Endothelial cell of umbilical vein (primary cell): ENCODE results near the gene SDCCAG8. TPM values are rescaled to one million over a fixed set of nuclear protein-coding genes. Genes with fewer than 3 reads are reported as not detected.
A peak's percentile ranks its signal among the peaks of the same experiment; 100 is the strongest.

ENCODE experiments used
- BruUV-seq: library from RNA; stranded (reverse); fragments of 400-500 nt; replicated peaks from 2 replicates; lab custom pipeline; 2021; lab: Mats Ljungman, UMichigan
- CTCF ChIA-PET: fragments of 300-600, 350-600 bp; sonication (Branson Sonifier 250); formaldehyde crosslinking; loops from one replicate; lab custom pipeline; 2021; ENCODE audit warnings: antibody characterized with exemption, inconsistent platforms; lab: Charles Lee
- POLR2A ChIA-PET: fragments of 300-600, 350-600 bp; sonication (Branson Sonifier 250); formaldehyde crosslinking; loops from one replicate; lab custom pipeline; 2021; ENCODE audit warnings: antibody characterized with exemption, inconsistent platforms; lab: Charles Lee
- DNase-seq: peaks from one replicate; pipeline ENCODE4 v3.0.0-alpha.2; 2011; ENCODE audit warnings: low read depth, low spot score
- FAIRE-seq: peaks from 2 replicates; lab custom pipeline; 2011; peaks lifted over from hg19 to GRCh38; lab: Jason Lieb, UNC
- H2AFZ ChIP-seq: 2 replicates; pipeline ENCODE4 v1.6.0; 2012; ENCODE audit warnings: low read depth, low read length, control low read depth, inconsistent platforms
- H3K27ac ChIP-seq: 2 replicates; pipeline ENCODE4 v1.5.1; 2011; ENCODE audit warnings: low read depth, mild to moderate bottlenecking, control low read depth, low read length, moderate library complexity; ENCODE audit not compliant: insufficient read depth
- H3K27me3 ChIP-seq, 2 experiments: 2 replicates each; pipeline versions ENCODE4 v1.6.0 to v1.6.1; 2011; ENCODE audit warnings: low read length in 2 of 2, mixed read lengths in 1 of 2; ENCODE audit not compliant: control insufficient read depth in 2 of 2, insufficient read depth in 2 of 2
- H3K36me3 ChIP-seq, 2 experiments: 2 replicates in 1 of 2; 3 replicates in 1 of 2; pipeline ENCODE4 v1.5.1; 2011; ENCODE audit warnings: low read length in 2 of 2, mild to moderate bottlenecking in 1 of 2, moderate library complexity in 1 of 2; ENCODE audit not compliant: control insufficient read depth in 2 of 2, insufficient read depth in 2 of 2; ENCODE audit errors: extremely low read depth in 1 of 2
- H3K4me1 ChIP-seq: 3 replicates; pipeline ENCODE4 v1.5.1; 2011; ENCODE audit warnings: mild to moderate bottlenecking, low read length; ENCODE audit not compliant: control insufficient read depth, insufficient read depth; ENCODE audit errors: extremely low read depth
- H3K4me2 ChIP-seq: 2 replicates; pipeline ENCODE4 v1.6.1; 2011; ENCODE audit warnings: low read length, control low read depth, mixed read lengths; ENCODE audit not compliant: insufficient read depth
- H3K4me3 ChIP-seq, 3 experiments: fragments of 200-600 bp in 1 of 3; sonication (generic), shearing (Covaris generic) in 1 of 3; replicated peaks in 1 of 3; 2 replicates each; pipeline ENCODE4 v1.5.1; 2011 to 2016; ENCODE audit warnings: control low read depth in 3 of 3, low read length in 3 of 3, mild to moderate bottlenecking in 2 of 3, inconsistent platforms in 1 of 3, low read depth in 1 of 3, moderate library complexity in 1 of 3; ENCODE audit not compliant: insufficient read depth in 1 of 3
- H3K79me2 ChIP-seq: 2 replicates; pipeline ENCODE4 v1.6.0; 2012; ENCODE audit warnings: low read length, inconsistent platforms; ENCODE audit not compliant: control insufficient read depth, insufficient read depth
- H3K9ac ChIP-seq: replicated peaks from 2 replicates; pipeline ENCODE3; 2011; ENCODE audit warnings: low read length, control low read depth; ENCODE audit not compliant: insufficient read depth; ENCODE audit errors: extremely low read depth
- H3K9me1 ChIP-seq: replicated peaks from 3 replicates; pipeline ENCODE4 v1.6.0; 2011; ENCODE audit warnings: mild to moderate bottlenecking, low read length; ENCODE audit not compliant: control insufficient read depth, insufficient read depth; ENCODE audit errors: extremely low read depth
- H3K9me3 ChIP-seq: replicated peaks from 2 replicates; pipeline ENCODE4 v1.5.1; 2012; ENCODE audit warnings: low read length, inconsistent platforms; ENCODE audit not compliant: control insufficient read depth, insufficient read depth
- H4K20me1 ChIP-seq: replicated peaks from 2 replicates; pipeline ENCODE3; 2011; ENCODE audit warnings: mild to moderate bottlenecking, low read length; ENCODE audit not compliant: control insufficient read depth, insufficient read depth; ENCODE audit errors: extremely low read depth
- CTCF ChIP-seq, 2 donors: IDR thresholded peaks; 1 replicate in 1 of 2; 2 replicates in 1 of 2; pipeline ENCODE4 v1.5.1; 2011; ENCODE audit warnings: low read length in 2 of 2, mild to moderate bottlenecking in 2 of 2, moderate library complexity in 2 of 2, control low read depth in 1 of 2, inconsistent platforms in 1 of 2, low read depth in 1 of 2; ENCODE audit not compliant: insufficient read depth in 1 of 2; ENCODE audit errors: extremely low read depth in 1 of 2
- EZH2 ChIP-seq: IDR thresholded peaks from 2 replicates; pipeline ENCODE4 v1.6.1; 2012; ENCODE audit warnings: borderline replicate concordance, low read depth, mild to moderate bottlenecking, moderate library complexity, low read length, inconsistent platforms; ENCODE audit not compliant: severe bottlenecking
- FOS ChIP-seq: IDR thresholded peaks from 2 replicates; pipeline ENCODE4 v1.6.1; 2011; ENCODE audit warnings: mild to moderate bottlenecking, low read length, moderate library complexity, borderline replicate concordance; ENCODE audit not compliant: insufficient read depth
- GATA2 ChIP-seq: IDR thresholded peaks from 2 replicates; pipeline ENCODE4 v1.7.0; 2011; ENCODE audit warnings: low read depth, mild to moderate bottlenecking, moderate library complexity, mixed read lengths, low read length; ENCODE audit not compliant: insufficient read length, insufficient read depth
- JUN ChIP-seq: IDR thresholded peaks from 2 replicates; pipeline ENCODE4 v1.6.1; 2011; ENCODE audit warnings: borderline replicate concordance, low read depth; ENCODE audit not compliant: insufficient read length, insufficient read depth
- MAX ChIP-seq: IDR thresholded peaks from 2 replicates; pipeline ENCODE4 v1.6.1; 2011; ENCODE audit not compliant: insufficient read depth, insufficient read length
- MYC ChIP-seq: IDR thresholded peaks from one replicate; pipeline ENCODE4 v1.6.1; 2011; ENCODE audit warnings: mild to moderate bottlenecking, low read depth, low read length
- POLR2A ChIP-seq: IDR thresholded peaks from 2 replicates; pipeline ENCODE4 v1.6.1; 2012; ENCODE audit warnings: low read depth, mild to moderate bottlenecking, control low read depth, low read length
- POLR2AphosphoS5 ChIP-seq: IDR thresholded peaks from 2 replicates; pipeline ENCODE4 v1.6.1; 2012; ENCODE audit warnings: low read depth, mild to moderate bottlenecking, control low read depth, low read length, moderate library complexity; ENCODE audit not compliant: insufficient read depth
- dilution Hi-C: fragments of 300-500 bp; cut with MboI; formaldehyde crosslinking; loops from one replicate; pipeline ENCODE4 v1.15.0; 2019; ENCODE audit warnings: low sequenced_read_pairs; ENCODE audit not compliant: extremely low pct_ligation_motif_present
- intact Hi-C: fragments of 100-400 bp; cut with micrococcal nuclease; formaldehyde crosslinking; loops from one replicate; pipeline ENCODE4 v1.10.0; 2022
- polyA plus RNA-seq, 4 experiments: library from polyadenylated mRNA; depleted of rRNA in 3 of 4; stranded (reverse) in 3 of 4; unstranded in 1 of 4; fragments of >200 nt; gene quantifications; 2 replicates each; pipeline versions ENCODE4 v1.2.1 to v1.2.3, GENCODE V29; 2011 to 2012; ENCODE audit warnings: missing spikeins in 1 of 4
- total RNA-seq: library from RNA; stranded (reverse); gene quantifications from 2 replicates; pipeline ENCODE4 v1.2.3, GENCODE V29; 2021

Gene SDCCAG8
- total and polyA plus RNA-seq, 2 donors (not counting 3 experiments of a cell fraction or from before 2014, with no cell fraction given) = 14.6 to 25.7 TPM

- ChIA-PET POLR2A (no interaction called here), CTCF (interaction anchor here (0.8 to 1.5 kb wide), 3 partner anchors 13 to 45 kb away, joined by 3 to 4 read pairs (median 3); no protein-coding TSS in a partner anchor)
- Histone ChIP-seq H3K4me3 (no peak overlapping the region), H3K9me1 (no peaks in the 10 kb centered on the region), H3K36me3 (no peaks in the 10 kb centered on the region), H3K79me2 (peaks cover 98% of the 10 kb centered on the region), H3K9ac (no peak overlapping the region), H4K20me1 (peaks cover 12% of the 10 kb centered on the region), H3K9me3 (no peaks in the 10 kb centered on the region), H3K27me3 (no peaks in the 10 kb centered on the region), H2AFZ (no peak overlapping the region), H3K27ac (no peak overlapping the region), H3K4me2 (peak overlapping the region; percentile 98), H3K4me1 (peaks cover 41% of the 10 kb centered on the region)
- DNase-seq = no peak
- dilution Hi-C loops = no loop called here
- TF ChIP-seq EZH2 (no peak), MAX (no peak), POLR2A (no peak), GATA2 (no peak), JUN (no peak), MYC (no peak), POLR2AphosphoS5 (no peak), FOS (no peak), CTCF (IDR thresholded peaks at IDR 0.05; ENCODE audit: extremely low read depth in 1 of 2, insufficient read depth in 1 of 2, low read depth in 1 of 2, low read length in 2 of 2) (no peak)
- BruUV-seq = no TSS peak
- intact Hi-C loops = loop anchor here (10.0 kb wide), 1 partner anchor 75 kb away; no protein-coding TSS in a partner anchor
- FAIRE-seq = no peak
Observed at GRCh38 chr1:243250102-243250501, 5.7 kb upstream of the SDCCAG8 start.
